Stimulated activated CD4-positive, alpha-beta T cell treated with anti-CD3 and anti-CD28 coated beads, TNF-alpha, amount 100 ng/mL, for 4 hours (primary cell): ENCODE data around the gene GASK1A.
A peak's percentile ranks its signal among the peaks of the same experiment; 100 is the strongest.

Experiments
- DNase-seq, 3 experiments: peaks; one replicate each; pipeline ENCODE4 v3.0.0-alpha.2; 2020; ENCODE audit warnings: low read depth in 3 of 3

Gene GASK1A

DNA sequence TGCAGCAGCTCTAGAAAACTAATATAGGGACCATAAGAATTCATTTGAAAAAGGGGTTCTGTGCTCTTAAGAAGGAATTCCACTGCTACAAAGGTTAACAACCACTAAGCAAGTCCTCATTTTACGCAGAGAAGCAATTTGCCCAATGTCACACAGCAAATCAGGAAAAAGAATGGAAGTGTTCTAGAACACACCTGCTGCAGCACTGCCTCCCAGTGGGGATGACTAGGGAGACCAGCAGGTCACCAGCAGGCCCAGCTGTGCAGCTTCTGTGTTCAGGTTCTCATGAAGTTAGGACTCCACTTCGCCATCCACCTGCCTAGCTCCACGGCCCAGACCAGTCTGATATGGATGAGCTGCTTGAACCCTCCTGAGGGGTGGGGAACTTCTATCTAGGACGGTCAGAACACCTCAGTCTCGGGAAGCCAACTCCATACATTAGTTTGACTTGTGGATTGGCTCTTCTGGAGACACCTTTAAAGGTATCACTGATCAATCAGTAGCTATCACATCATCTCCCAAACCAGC lies 108.2 kb downstream of the GASK1A start:
- DNase-seq, result no peak

GRCh38 chr3:43089081-43089480 lies 110.0 kb downstream of the GASK1A start:
- DNase-seq, result no peak

DNA sequence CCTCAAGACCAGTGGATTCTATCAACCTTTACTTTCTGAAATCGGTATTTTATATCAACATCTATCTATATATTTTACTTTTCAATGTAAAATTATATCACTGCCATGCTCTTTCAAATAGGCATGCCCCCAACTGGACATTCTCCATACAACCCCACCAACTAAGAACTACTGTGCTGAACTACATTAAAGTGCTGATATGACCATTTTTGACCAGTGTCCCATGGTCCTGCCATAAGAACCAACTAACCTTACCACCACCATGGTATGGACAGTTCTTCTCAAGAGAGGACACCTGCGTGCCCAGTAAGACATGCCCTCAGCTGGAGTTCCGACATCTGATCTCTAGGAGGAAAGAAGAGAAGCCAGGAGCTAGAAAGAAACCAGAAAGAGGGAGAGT lies 111.1 kb downstream of the GASK1A start:
- DNase-seq, result no peak

GRCh38 chr3:43091481-43091880 lies 112.4 kb downstream of the GASK1A start:
- no peak for DNase-seq

- no peak for DNase-seq
These were observed 113.9 kb downstream of the GASK1A start for GRCh38 chr3:43093006-43093405.

- no peak for DNase-seq
These were observed 114.9 kb downstream of the GASK1A start for GRCh38 chr3:43093974-43094373.

DNA sequence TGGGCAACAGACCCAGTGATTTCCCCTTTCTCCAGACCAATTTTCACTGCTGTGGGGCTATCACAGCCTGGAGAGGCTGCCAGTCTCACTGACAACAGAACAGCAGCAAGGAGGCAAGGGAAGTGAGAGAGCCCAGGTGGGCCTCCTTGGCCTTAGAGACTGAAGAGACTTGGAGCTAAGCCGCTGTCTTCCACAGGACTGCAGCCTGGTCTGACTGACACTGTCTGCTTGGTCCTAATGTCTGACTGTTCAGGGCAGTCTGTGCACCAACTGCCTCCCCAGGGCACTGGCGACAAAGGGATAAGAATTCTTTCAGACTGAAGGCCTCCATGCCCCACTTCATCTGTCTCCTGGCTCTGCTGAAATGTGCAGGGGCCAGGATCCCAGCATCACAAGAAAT lies 115.3 kb downstream of the GASK1A start:
- DNase-seq, result no peak

- no peak for DNase-seq
These were observed 115.7 kb downstream of the GASK1A start for GRCh38 chr3:43094851-43095250.

DNA sequence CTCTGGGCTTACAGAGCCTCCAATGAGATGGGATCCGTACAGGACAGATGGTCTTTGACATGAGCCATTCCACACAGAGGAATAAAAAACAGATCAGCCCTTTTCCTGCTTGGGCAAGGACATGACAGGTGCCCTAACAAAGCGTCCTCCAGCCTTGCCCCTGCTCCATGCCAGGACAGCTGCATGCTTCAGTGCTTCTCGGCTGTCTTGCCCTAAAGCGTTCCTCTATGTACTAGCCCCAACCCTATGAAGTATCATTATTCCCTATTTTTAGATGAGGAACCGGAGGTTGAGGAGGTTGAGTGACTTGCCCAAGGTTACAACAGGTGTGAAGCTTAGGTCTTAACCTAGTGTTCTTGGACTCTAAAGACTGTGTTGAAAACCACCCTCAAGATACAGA lies 116.3 kb downstream of the GASK1A start:
- no peak for DNase-seq

GRCh38 chr3:43096761-43097160 lies 117.7 kb downstream of the GASK1A start:
- DNase-seq, result no peak

- no peak for DNase-seq
These were observed 118.4 kb downstream of the GASK1A start for GRCh38 chr3:43097400-43098080.

- no peak for DNase-seq
These were observed 119.7 kb downstream of the GASK1A start for GRCh38 chr3:43098761-43099160.

DNA sequence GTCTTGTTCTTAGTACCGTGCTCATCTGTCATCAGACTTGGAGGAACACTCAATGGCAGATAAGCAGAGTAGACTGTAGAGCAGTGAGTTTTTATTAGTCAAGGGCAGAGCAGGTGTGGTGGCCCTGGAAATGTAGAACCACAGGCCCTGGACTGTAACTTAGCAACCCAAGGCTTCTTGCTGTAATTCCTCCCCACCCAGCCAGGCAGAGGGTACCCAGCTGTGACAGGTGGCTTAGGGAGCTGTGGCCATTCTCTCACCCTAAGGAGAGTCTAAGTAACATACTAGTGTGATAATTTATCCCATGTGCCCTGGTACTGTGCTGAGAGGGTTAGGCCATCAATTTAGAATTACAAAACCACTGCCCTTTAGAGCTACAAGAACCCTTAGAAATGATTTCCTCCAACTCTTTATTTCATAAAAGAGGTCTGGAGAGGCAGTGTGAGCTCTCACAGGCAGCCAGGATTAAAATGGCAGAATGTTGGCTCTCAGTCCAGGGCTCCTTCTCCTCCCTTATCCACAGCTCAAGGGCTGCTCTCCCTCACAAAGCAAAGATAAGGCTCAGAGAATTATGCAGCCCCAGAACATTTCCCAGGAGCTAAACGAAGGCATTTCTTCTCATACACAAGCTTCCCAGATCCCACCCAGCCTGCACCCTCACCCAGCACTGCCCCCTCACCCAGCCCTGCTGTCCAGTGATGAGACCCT lies 123.8 kb downstream of the GASK1A start:
- no peak for DNase-seq

GRCh38 chr3:43104039-43104438 lies 124.9 kb downstream of the GASK1A start:
- DNase-seq, result no peak

GRCh38 chr3:43104660-43105595 lies 125.8 kb downstream of the GASK1A start:
- DNase-seq, result peak in 2 of 3 experiments; percentile 6 to 18

DNA sequence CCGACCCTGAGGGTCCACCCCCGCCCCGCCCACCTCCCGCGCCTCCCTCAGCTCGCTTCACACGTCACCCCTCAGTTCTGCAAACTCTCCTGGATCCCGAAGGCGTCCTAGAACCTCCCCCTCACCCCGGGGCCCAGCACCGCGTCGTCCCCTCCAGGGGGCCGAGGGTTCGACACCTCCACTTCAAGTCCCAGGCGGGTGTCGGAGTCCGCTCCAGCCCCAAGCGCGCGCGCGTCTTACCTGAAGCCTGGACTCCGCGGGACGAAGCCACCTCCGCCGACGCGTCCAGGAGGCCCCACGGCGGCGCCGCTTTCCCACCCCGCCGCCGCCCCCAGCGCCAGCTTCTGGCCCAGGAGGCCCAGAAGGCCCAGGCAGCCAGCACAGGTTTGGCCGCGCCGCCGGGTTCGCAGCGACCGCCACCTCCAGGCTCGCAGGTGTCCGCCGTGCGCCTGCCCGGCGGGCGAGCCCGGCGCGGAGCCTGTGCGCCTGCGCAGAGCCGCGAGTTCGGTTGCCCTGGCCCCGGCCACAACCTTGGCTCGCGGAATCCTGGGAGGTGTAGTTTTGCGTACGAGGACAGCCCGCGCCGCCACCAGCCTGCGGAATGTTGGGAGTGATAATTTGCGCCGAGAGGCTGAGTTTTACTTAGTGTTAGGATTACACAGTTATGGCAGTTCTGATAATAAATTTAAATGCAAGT lies 126.6 kb downstream of the GASK1A start, which contains the start of gene POMGNT2:
Gene POMGNT2, minus strand, starts transcription at position 484 of the 697 bp plus-strand sequence. CDS start 24,648 bp downstream, outside the sequence.
- DNase-seq, result peak; percentile 74 to 76 (median 75)

GRCh38 chr3:43106293-43106628 lies 127.2 kb downstream of the GASK1A start:
- DNase-seq, result no peak
